GM18508 (cell line): ENCODE data around the gene RCAN2.

Experiments
- ATAC-seq: cut with Tn5 transposase; IDR thresholded peaks from one replicate; pipeline ENCODE4 v1.9.1; 2021; ENCODE audit warnings: moderate number of reproducible peaks; ENCODE audit not compliant: insufficient read depth, unreplicated experiment

RCAN2 gene

DNA sequence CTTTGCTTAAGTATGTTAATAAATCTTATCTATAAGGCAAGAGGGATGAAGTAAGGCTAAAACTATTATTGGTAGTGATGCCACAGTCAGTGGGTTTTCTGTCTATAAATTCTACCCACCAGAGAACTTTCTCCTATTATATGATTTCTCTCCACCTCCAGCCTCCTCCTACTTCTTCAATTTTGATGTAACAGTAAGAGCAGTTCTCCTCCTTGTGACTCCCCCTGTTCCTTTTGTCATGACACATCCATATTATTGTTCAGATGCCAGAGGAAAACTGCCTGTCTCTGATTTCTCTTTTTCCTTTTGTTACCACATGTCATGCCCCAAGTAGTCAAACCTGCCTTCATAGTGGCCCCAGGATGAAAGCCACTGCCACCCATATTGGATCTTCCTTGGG lies 9.1 kb upstream of the RCAN2 start:
- no peak for ATAC-seq

DNA sequence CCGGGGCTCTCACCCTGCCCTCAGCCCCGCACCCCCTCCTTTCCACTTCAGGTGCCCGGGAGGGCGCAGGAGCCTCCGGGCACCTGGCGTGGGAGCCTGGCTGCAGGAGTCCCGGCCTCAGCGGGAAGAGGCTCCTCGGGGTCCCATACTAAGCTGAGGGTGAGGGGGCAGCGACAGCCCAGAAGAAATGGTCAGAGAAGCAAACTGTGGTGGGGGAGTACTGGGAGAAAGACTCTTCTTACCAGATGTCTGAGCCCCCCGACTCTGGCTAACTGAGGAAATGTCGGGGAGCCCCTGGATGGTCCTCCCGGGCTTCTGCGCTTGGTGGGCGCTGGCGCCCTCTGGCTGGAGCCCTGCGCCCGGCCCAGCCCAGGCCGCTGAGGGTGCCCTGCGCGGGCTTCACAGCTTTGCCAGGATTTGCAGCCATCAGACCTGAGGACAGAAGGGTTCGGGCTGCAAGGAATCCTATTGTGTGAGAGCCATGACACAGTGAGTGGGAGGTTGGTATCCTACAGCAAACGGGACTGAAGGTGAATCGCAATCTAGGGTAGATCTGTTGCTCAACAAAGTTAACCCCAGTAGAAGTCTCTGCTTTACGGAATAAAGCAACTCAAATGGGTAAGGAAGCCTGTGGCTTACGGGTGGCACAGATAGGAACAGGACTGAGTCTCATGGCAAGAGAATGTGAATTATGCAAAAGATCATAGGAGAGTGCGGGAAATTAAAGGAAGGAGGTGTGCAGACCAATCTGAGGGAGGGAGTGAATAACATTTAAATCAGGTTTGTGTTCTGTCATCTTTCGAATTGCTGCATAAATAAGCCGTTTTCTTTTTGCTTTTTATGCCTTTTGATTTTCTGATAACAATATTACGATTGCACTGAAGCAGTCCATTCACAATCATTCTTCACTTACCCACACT lies 639 bp upstream of the RCAN2 start:
- no peak for ATAC-seq

DNA sequence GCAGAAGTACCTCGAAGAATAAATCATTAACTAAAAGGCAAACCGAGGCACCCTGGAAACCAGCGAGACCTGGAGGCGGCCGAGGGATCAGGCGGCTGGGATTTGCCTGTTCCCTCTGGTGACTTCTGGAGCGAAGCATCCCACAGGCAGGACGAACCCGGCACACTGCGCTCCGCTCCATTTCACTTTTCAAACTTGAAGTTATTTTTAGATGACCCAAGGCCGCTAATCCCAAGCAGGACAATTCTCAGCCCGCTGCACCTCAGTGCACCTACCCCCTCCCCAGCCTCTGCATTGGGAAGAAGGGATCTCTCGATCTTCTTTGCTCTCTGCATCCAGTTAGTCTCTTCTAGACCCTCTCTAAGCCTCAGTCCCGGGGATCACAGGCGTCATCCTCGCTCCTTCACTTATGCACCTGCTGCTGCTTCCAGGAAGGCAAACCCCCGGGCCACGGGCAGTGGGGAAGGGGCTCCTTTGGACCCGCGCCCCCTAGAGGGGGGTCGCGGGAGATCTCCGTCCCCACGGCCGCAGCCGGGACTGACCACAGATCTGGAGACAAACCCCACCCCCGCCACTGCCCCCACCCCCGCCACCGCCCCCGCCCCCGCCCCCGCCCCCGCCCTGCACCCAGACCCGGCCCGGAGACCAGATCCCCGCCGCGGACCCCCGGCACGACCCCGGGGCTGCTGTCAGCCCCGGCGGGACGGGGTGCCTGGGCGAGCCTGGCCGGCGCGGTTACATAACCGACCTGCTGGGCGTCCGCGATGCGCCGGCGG lies 636 bp downstream of the RCAN2 start:
- no peak for ATAC-seq

DNA sequence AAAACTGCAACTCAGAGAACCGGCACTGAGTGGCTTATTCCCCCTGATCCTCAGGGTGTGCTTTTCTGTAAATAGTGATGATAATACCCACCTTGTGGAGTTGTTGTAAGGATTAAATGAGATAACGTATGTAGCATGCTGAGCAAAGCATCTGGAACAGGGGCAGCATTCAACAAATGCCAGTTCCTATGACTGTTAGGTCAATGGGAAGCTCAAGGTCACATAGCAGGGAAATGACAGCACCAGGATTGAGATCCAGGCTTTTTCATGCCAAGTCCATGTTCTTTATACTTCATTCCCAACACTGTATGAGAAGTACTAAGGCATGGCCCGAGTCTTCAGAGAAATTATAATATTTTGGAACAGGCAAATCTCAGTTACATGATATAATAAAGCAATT lies 5.1 kb downstream of the RCAN2 start:
- ATAC-seq = no peak

DNA sequence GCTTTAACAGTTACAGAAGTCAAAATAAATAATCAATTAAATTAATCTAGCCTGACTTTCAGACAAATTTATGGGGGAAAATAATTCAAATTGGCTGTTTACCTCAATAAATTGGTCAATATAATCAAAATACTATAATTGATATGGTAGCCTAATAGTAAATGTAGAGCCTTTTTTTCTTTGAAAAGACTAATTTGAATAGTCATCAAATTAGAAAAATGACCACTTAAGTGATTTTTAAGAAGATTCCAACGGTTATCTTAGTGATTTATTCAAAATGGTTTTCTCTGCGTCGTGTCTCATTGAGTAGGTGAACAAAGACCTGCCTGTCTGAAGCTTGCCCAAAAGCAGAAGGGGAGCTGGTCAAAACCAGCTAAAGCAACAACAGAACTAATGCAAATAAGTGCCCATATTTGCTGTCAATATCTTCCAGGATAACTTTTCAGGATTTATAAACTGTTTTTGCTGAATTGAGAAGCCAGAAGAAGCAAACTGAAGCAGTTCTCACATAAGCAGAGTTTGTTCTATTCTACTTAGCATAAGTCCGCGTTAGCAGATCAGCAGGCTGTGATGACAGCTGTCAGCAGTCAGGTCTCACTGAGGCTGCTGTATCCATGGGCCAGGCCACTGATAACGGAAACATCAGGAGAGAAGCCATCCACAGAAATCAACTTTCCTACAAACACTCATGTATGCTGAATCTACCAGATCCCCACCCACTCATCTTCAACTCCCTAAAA lies 7.0 kb downstream of the RCAN2 start:
- ATAC-seq = no peak

DNA sequence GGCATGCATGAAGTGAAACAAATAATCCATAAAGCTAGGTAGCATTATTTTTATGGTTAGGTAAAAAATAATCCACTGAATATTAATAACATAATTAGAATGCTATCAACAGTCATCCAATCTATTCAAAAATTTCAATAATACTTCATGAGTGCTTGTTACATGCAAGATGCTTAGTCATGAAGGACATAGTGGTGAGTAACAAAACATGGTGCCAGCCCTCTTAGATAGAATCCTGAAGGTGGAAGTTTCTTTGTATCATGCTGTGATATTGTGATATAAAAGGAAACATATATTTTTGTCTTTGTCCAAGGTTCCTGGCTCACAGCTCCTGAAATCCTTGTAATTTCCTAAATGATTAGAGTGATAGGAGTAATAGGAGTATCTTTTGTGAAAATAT lies 14.9 kb downstream of the RCAN2 start:
- no peak for ATAC-seq

DNA sequence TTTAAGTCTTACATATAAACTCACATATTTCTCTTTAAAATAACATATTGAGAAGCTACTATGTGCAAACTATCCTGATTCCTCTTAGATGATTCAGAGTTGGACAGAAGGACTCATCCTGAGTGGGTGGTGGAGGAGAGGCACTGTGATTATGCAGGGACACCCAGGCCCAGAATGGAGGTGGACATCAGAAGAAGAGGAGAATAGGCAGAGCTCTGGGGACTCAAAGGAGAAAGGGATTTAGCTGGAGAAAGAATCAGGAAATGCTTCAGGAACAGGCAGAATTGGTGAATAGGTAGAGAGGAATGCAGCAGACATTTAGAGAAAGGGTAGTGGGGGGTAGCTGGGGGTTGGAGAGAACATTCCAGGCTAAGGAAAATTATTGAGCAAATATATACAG lies 17.4 kb downstream of the RCAN2 start:
- no peak for ATAC-seq

DNA sequence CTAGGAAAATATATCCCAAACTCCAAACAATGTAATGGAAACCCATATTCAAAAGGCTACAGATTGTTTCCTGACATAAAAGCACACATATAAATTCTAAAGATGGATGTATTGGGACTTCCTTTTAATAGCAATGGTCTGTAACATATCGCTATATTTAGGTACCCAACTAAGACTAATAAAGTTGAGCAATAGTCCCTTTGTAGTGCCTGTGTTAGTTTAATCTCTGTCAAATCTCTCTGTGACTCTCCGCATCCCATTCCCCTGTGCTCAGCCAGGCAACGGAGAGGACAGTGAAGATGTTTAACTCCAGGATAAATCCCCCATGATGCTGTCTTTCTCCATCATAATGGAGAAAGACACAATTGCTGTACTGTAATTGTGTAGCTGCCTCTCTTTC lies 19.0 kb downstream of the RCAN2 start:
- ATAC-seq = no peak

DNA sequence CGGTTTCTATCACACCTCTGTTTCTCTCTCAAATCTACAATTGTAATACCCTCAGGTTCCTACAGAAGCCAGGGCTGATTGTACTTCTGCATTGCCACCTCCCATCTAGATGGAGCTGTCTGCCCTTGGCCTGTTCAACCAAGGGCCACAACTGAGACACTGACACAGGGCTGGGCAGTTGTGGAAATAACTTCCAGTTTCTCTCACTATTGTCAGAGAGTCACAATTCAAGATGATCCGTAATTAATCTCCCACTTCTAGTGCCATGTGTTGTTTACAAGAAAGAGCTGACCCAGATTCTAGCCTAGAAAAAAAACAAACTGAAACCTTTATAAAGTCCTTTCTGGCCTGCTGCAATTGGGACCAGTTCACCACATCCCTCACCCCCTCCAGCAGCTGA lies 22.2 kb downstream of the RCAN2 start:
- no peak for ATAC-seq

DNA sequence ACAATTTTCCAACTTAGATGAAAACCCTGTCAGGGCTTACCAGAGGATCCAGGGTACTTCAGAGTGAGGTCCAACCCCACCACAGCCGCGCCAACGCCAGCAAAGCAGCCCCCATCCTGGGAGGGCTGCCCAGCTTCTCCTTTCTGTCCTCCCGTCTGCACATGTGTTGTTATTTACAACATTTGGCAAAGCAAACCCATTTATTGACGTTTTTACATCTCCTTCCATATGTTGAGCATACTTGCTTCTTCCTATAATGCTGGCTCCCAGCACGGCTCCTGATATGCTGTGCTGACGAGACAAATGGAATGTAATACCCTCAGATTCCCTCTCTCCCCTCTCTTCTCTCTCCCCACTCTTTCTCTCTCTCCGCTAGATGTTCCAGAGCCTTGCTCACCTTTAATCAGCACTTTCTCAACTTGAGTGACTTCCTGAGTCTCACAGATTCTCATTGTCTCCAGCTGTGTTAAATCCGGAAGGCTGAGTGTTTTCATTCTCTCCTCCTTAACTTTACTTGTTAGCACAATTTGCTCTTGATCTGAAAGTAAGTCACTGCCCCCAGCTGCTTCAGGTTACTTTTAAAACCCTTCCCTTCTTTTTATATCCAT lies 22.7 kb downstream of the RCAN2 start:
- ATAC-seq = no peak

DNA sequence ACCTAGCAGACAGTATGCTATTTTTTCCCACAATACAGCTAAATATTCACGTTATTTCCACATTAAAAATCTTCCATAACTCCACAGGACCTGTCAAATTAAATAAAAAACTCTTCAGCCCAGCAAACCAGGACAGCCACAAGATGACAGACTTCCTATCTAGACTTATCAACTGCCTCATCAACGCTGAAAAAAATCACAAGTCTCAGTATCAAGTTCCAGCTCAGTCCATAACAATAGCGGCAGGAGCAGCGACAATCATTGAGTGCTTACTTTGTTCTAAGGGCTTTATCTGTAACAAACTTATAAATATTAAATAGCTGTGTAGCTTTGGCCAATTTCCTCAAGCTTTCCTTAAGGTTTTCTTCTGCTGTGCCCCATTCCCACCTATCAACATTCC lies 24.7 kb downstream of the RCAN2 start:
- ATAC-seq = no peak

DNA sequence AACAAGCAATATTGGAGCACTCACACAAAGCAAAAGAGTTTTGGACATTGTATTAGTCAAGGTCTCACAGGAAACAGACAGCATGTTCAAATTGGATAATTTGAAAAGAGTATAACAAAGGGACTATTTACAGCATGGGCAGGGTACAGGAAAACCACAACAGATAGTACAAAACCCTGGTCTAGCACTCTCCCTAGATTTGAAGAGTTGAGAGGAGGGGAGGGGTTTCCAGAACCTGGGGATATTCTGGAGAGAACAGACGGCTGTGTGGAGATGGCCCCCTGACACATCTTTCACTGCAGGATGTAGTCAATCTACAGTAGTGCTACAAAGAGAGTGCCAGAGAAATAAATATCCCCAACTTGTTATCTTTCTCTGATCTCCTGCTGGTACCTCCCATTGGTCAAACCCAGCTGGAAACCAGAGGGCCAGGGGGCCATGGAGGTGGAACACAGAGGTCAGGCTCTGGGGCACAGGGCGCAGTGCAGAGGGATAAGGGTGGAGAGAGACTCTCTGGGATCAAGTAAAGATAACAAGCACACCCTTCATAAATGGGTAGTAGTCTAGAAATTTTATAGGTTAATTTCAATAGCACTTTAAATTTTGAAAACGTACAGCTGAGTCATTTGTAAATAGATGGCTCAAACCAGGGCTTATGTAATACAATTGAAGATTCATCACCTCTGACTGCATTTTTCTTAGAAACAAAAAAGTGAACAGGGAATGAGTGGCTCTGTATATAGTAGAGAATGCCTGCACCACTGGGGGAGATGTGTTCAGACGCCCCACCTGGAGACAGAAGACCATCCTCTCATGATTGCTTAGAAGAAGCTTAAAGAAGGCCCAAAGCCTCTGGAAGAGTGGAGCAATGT lies 25.7 kb downstream of the RCAN2 start:
- no peak for ATAC-seq

DNA sequence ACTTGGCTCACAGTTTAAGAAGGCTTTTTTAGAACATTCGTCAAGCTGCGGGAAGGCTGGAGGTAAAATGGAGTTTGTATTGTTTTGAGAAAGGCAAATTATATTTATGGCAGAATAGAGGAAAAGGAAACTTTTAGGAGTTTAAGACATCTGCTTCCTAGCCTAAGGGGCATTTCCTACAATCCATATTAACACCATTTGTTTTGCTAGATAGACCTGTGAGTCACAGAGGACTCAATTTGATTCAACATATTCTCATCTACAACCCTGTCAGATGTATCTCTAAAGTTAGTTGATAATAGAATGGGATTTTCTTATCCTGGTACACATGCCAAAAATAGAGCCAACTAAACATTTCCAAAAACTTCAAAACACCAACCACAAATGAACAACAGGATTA lies 35.0 kb downstream of the RCAN2 start:
- no peak for ATAC-seq

DNA sequence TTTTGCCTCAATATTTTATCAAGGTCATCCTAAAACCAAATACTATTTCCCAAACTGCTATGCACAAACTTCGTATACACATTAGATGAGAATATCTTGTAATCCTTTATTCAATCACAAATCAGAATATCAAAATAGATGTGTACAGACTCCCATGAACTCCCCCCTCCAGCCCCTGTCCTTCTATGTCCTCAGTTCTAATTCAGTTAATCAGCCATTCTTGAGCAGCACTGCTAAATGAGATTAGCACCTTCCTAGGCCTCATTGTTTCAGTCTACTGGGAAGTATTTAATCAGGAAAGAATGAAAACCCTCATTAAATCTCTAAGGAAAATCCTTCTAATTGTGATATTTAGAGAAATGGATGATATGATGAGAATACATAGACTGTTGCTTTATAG lies 36.6 kb downstream of the RCAN2 start:
- no peak for ATAC-seq

DNA sequence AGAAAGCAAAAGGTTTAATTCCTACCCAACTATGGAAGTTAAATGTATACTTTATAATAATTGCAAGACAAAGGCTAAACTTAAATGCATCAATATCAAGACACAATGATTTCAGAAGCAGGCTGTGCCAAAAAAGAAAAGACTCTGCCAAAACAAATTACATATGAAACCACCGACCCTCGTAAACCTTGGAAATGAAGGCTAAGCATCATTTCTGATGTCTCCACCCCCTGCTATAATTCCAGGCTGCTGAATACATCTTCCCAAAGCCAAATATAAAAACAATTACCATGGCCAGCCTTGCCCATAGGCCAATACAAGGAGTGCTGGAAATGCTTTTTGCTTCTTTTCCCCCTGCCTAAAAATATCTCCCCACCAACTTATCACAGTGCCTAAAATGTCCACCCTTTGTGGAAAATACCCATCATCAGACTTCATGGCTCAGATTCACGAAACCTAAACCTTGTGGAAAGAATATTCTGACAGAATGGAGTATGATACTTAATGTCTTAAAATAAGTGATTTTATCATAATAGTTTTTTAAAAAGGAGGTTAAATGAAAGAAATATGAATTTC lies 37.4 kb downstream of the RCAN2 start:
- no peak for ATAC-seq

DNA sequence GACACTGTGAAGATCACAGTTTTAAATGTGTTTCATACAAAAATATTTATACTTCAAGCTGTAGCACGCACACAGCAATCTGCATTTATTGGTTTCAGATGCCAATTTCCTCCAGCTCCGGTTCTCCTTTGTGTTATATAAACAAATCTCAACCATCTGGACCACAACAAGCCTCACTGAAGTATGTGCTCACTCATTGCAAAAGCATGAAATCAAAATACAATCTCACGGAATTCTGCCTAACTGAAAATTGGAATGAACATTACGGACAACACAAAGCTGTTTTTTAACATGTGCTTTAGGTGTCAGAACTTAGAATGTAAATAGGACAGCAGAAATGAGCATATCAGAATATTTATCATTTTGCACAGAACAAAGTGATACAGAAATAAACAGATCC lies 38.0 kb downstream of the RCAN2 start:
- ATAC-seq = no peak

DNA sequence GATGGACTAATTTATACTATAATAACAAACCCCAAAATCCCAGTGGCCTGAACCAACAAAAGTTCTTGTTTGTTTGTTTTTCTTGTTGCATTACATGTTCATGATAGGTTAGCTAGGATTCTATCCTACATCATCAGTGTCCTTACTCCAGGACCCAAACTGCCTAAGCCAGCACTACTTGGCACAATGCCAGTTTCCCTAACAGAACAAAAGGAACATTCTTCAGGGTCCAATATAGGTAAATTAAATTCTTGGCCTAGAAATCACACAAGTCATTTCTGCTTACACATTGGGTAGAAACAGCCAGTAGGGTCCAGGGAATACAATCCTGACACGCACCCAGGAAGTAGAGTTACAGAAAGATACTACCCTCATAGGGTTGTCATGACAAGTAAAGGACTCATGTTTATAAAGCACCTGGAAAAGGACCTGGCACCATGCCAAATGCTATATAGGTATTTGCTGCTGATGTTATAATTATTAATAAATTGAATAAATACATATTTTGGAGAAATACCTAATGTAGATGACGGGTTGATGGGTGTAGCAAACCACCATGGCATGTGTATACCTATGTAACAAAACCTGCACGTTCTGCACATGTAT lies 38.8 kb downstream of the RCAN2 start:
- ATAC-seq = no peak

DNA sequence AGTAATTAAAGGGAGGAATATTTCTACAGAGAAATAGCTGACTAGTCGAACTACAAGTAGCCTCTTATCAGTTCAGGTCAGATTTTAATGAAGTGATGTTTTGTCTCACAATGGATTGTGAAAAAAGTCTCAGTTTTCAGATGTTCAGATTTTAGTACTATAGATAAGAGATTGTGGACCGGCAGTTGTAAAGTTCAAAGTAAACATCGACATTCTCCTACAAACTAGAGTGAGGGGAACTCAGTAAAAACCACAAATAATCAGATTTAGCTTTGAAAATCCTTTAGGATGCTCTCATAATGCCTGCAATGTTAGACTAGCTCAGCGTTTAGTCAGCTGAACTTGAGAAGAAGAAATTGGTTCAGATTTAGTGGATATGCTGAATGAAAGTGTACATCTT lies 39.9 kb downstream of the RCAN2 start:
- no peak for ATAC-seq
